Peyer's patch (tissue), 4 donors: ENCODE measurements around the gene TOP1. TPM values are rescaled to one million over a fixed set of nuclear protein-coding genes. Genes with fewer than 3 reads are reported as not detected.
A peak's percentile ranks its signal among the peaks of the same experiment; 100 is the strongest.

Experiments used
- DNase-seq, 3 donors: peaks; one replicate each; pipeline ENCODE4 v3.0.0-alpha.2; 2017 to 2019
- H3K27ac ChIP-seq, 4 donors: fragments of 200-600 bp; sonication (generic); one replicate each; pipeline ENCODE4 v1.5.1; 2016 to 2019
- H3K27me3 ChIP-seq, 2 donors: fragments of 200-600 bp; sonication (generic); one replicate each; pipeline ENCODE4 v1.5.1; 2019
- H3K36me3 ChIP-seq, 3 donors: fragments of 200-600 bp; sonication (generic); one replicate each; pipeline ENCODE4 v1.5.1; 2016 to 2019
- H3K4me1 ChIP-seq, 4 donors: fragments of 200-600 bp; sonication (generic); one replicate each; pipeline ENCODE4 v1.5.1; 2016 to 2019
- H3K4me3 ChIP-seq, 4 donors: fragments of 200-600 bp; sonication (generic); 1 replicate in 3 of 4; 2 replicates in 1 of 4; pipeline ENCODE4 v1.5.1; 2016 to 2019; ENCODE audit warnings: mild to moderate bottlenecking in 1 of 4
- H3K9me3 ChIP-seq, 4 donors: fragments of 200-600 bp; sonication (generic); one replicate each; pipeline ENCODE4 v1.5.1; 2016 to 2019; ENCODE audit warnings: mild to moderate bottlenecking in 1 of 4
- CTCF ChIP-seq, 6 experiments: fragments of 450-650 bp in 4 of 6; fragments of 200-600 bp in 2 of 6; sonication (generic) in 1 of 6; IDR thresholded peaks; one replicate each; pipeline ENCODE4 v1.5.1; 2017 to 2019; ENCODE audit warnings: antibody characterized with exemption in 6 of 6, mild to moderate bottlenecking in 3 of 6, moderate library complexity in 1 of 6
- POLR2A ChIP-seq, 2 donors: fragments of 450-650 bp; IDR thresholded peaks; one replicate each; pipeline ENCODE4 v1.5.1; 2017; ENCODE audit warnings: antibody characterized with exemption in 2 of 2, mild to moderate bottlenecking in 2 of 2, moderate library complexity in 2 of 2
- total RNA-seq, 4 donors: library from RNA; depleted of rRNA; stranded (reverse); fragments of >200 nt; gene quantifications; one replicate each; pipeline ENCODE4 v1.1.0, GENCODE V29; 2016

The TOP1 gene
- total RNA-seq, 4 donors from 2014 or later, result 34.4 to 72.6 (median 39.8) TPM

DNA sequence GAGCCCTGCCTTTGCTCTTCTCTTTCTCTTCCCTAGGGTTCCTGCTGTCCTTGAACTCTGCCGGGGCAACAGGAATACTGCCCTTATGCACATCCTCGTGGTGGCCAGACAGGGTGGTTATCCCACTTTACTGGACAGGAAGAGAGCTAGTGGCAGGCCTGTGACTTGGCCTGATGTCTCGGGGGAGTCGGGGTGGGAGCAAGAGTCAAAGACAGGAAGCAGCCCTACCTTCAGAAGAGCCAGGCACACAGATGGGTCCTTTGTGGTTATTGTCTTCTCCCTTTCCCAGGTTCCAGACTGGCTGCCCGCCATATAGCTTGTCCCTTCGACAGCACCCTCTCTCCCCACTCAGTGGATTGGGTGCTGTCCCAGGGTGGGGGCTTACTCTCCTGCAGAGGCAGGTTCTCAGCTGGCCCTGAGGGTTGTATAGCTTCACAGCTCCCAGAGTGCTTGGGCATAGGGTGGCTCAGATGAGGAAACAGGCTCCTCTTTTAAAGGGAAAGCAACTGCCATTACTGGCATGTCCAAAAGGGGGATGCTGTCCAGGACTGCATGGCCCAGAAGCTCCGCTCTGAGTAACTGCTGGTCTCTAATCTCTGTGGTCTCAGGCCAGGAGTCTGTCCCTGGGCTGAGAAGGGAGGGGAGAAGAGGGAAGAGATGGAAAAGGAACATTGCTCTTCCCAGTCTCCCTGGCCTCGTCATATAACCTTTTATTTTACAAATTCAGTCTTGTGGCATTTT lies 126.0 kb downstream of the TOP1 start:
- Histone ChIP-seq H3K27me3 (no peaks in the 10 kb centered on the region), H3K4me3 (no peak overlapping the region), H3K36me3 (peaks cover 0 to 3% (median 0%) of the 10 kb centered on the region in 3 donors), H3K9me3 (no peaks in the 10 kb centered on the region), H3K4me1 (peaks cover 5 to 52% (median 25%) of the 10 kb centered on the region in 4 donors), H3K27ac (peak overlapping the region in 2 of 4 donors; percentile 26 to 34)
- no peak for DNase-seq
- TF ChIP-seq POLR2A (IDR thresholded peaks at IDR 0.05) (no peak), CTCF (IDR thresholded peaks at IDR 0.05) (no peak)

DNA sequence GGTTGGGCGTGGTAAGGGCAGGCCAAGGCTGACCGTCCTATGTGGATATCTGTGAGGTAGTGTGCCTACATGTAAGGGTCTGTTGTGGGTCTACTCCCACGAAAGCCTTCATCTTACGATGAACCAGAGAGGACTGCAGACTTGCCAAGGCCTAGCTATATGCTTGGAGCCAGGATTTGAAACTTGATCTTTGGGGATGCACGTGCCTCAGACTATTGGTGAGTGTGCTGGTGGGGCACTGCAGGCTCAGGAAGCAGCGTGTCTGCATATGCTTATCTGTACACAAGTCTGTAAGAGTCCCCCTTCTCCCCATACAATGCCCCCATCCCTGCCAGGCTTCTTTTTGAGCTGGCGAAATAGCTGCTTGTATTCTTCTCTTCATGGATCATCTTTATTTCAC lies 126.6 kb downstream of the TOP1 start:
- Histone ChIP-seq H3K27ac (peak overlapping the region in 2 of 4 donors; percentile 26 to 34), H3K4me1 (peaks cover 0 to 46% (median 22%) of the 10 kb centered on the region in 4 donors), H3K9me3 (no peaks in the 10 kb centered on the region), H3K36me3 (peaks cover 0 to 10% (median 0%) of the 10 kb centered on the region in 3 donors), H3K4me3 (no peak overlapping the region), H3K27me3 (no peaks in the 10 kb centered on the region)
- TF ChIP-seq POLR2A (IDR thresholded peaks at IDR 0.05) (no peak), CTCF (IDR thresholded peaks at IDR 0.05) (no peak)
- no peak for DNase-seq

- TF ChIP-seq POLR2A (IDR thresholded peaks at IDR 0.05), result no peak
- no peak for TF ChIP-seq CTCF (IDR thresholded peaks at IDR 0.05)
- Histone ChIP-seq H3K36me3 (peaks cover 0 to 25% (median 0%) of the 10 kb centered on the region in 3 donors), H3K9me3 (no peaks in the 10 kb centered on the region), H3K4me3 (no peak overlapping the region), H3K27me3 (no peaks in the 10 kb centered on the region), H3K27ac (peak overlapping the region; percentile 61 to 73 (median 70)), H3K4me1 (peaks cover 0 to 29% (median 23%) of the 10 kb centered on the region in 4 donors)
- DNase-seq, result no peak
These were observed 129.5 kb downstream of the TOP1 start for GRCh38 chr20:41158082-41158625.

GRCh38 chr20:41159547-41159946 lies 130.9 kb downstream of the TOP1 start:
- no peaks in the 10 kb centered on the region for H3K27me3 ChIP-seq
- peaks cover 0 to 35% (median 0%) of the 10 kb centered on the region in 3 donors for H3K36me3 ChIP-seq
- TF ChIP-seq POLR2A (IDR thresholded peaks at IDR 0.05) (no peak), CTCF (IDR thresholded peaks at IDR 0.05) (no peak)

GRCh38 chr20:41160686-41161085 lies 132.1 kb downstream of the TOP1 start:
- peaks cover 0 to 27% (median 17%) of the 10 kb centered on the region in 4 donors for H3K4me1 ChIP-seq
- no peak for DNase-seq
- no peak overlapping the region for H3K4me3 ChIP-seq
- H3K9me3 ChIP-seq, result no peaks in the 10 kb centered on the region
- H3K36me3 ChIP-seq, result peaks cover 0 to 47% (median 0%) of the 10 kb centered on the region in 3 donors
- H3K27me3 ChIP-seq, result no peaks in the 10 kb centered on the region
- no peak overlapping the region for H3K27ac ChIP-seq
- TF ChIP-seq CTCF (IDR thresholded peaks at IDR 0.05) (no peak), POLR2A (IDR thresholded peaks at IDR 0.05) (no peak)

More at GRCh38 chr20:41159547-41159946, 130.9 kb downstream of the TOP1 start:
- no peaks in the 10 kb centered on the region for H3K9me3 ChIP-seq
- H3K4me1 ChIP-seq, result peaks cover 0 to 27% (median 20%) of the 10 kb centered on the region in 4 donors
- peak overlapping the region in 2 of 4 donors; percentile 12 to 72 for H3K27ac ChIP-seq
- H3K4me3 ChIP-seq, result no peak overlapping the region
- no peak for DNase-seq
